GM12878 (cell line): ENCODE data around the gene MAP4K2.

Experiments
- ASH2L ChIP-seq: fragments of 300-600, 200-600 bp; sonication (generic); IDR thresholded peaks from 2 replicates; pipeline ENCODE4 v1.6.1; 2017; ENCODE audit warnings: low read depth, mild to moderate bottlenecking, borderline replicate concordance
- BHLHE40 ChIP-seq, 2 experiments: fragments of 450-650 bp in 1 of 2; IDR thresholded peaks; 2 replicates each; pipeline ENCODE4 v1.6.1; 2011 to 2017; ENCODE audit warnings: low read depth in 2 of 2, borderline replicate concordance in 1 of 2, improper control_type of control experiment in 1 of 2, low read length in 1 of 2, mild to moderate bottlenecking in 1 of 2
- EGR1 ChIP-seq, 2 experiments: IDR thresholded peaks; 1 replicate in 1 of 2; 2 replicates in 1 of 2; pipeline ENCODE4 v1.6.1; 2011 to 2012; ENCODE audit warnings: low read depth in 2 of 2, low read length in 2 of 2, borderline replicate concordance in 1 of 2, mild to moderate bottlenecking in 1 of 2, moderate library complexity in 1 of 2
- NBN ChIP-seq: fragments of 450-650 bp; IDR thresholded peaks from 2 replicates; pipeline ENCODE4 v1.6.1; 2016
- NFXL1 ChIP-seq: fragments of 450-650 bp; IDR thresholded peaks from 2 replicates; pipeline ENCODE4 v1.6.1; 2017; ENCODE audit warnings: antibody characterized with exemption, mild to moderate bottlenecking, borderline replicate concordance
- NRF1 ChIP-seq: conservative IDR thresholded peaks from 2 replicates; pipeline ENCODE4 v1.6.1; 2011; ENCODE audit warnings: mild to moderate bottlenecking, low read depth, low read length, improper control_type of control experiment
- POLR2A ChIP-seq: IDR thresholded peaks from 2 replicates; pipeline ENCODE4 v1.6.1; 2011; ENCODE audit warnings: low read depth, mild to moderate bottlenecking, low read length
- RAD21 ChIP-seq: IDR thresholded peaks from 2 replicates; pipeline ENCODE4 v1.6.1; 2011; ENCODE audit warnings: mild to moderate bottlenecking, low read depth, low read length, moderate library complexity; ENCODE audit not compliant: insufficient read depth
- SREBF1 ChIP-seq: IDR thresholded peaks from 2 replicates; pipeline ENCODE4 v1.6.1; 2012; ENCODE audit warnings: mild to moderate bottlenecking, low read length
- SREBF2 ChIP-seq: IDR thresholded peaks from 2 replicates; pipeline ENCODE4 v1.6.1; 2012; ENCODE audit warnings: mild to moderate bottlenecking, low read length
- TF ChIP-seq, protein P1 (sequence below): fragments of 450-650 bp; IDR thresholded peaks from 2 replicates; pipeline ENCODE4 v1.6.1; 2017; ENCODE audit warnings: mild to moderate bottlenecking, low read depth, inconsistent platforms; ENCODE audit not compliant: poor library complexity, severe bottlenecking
- TF ChIP-seq, protein P2 (sequence below), 3 experiments: IDR thresholded peaks in 2 of 3; conservative IDR thresholded peaks in 1 of 3; 2 replicates each; pipeline ENCODE4 v1.5.1; 2011; ENCODE audit warnings: low read depth in 3 of 3, low read length in 3 of 3, mild to moderate bottlenecking in 3 of 3, control low read depth in 2 of 3, moderate library complexity in 2 of 3, inconsistent platforms in 1 of 3, mixed read lengths in 1 of 3; ENCODE audit not compliant: control insufficient read depth in 2 of 3, insufficient read depth in 1 of 3; ENCODE audit errors: extremely low read depth in 1 of 3
- TF ChIP-seq, protein P3 (sequence below): fragments of 450-650 bp; IDR thresholded peaks from 2 replicates; pipeline ENCODE4 v1.6.1; 2017; ENCODE audit warnings: antibody characterized with exemption, mild to moderate bottlenecking, moderate library complexity
- TF ChIP-seq, protein P4 (sequence below): IDR thresholded peaks from 2 replicates; pipeline ENCODE4 v1.6.1; 2012; ENCODE audit warnings: low read depth, low read length, improper control_type of control experiment

DNA sequence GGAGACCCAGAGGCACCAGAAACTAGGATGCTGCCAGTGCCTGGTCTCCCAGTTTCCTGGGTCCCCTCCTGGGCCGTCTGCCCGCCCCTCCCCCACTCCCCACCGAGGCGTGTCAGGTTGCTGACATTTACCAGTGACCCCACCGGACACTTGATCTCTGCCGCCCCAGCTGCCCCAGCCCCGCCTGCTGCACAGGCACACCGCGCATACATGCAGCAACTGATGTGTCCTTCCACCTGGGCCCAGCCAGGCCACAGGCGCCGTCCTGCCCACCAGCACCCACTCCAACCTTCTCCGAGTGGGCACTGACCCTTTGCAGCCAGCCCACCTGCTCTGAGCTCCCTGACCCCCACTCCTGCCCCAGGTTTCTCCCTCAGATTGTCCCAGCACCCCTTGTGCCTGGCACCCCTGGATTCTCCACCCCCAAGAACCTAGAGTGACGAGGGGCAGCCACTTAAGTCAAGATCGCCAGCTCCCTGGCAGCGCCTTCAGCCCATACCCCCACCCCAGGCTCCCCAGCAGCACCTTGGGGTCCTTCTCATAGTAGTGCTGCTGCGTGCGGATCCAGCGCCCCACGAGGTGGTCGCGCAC lies 43.8 kb downstream of the MAP4K2 start:
- TF ChIP-seq SREBF1: no peak
- TF ChIP-seq, protein P1, sequence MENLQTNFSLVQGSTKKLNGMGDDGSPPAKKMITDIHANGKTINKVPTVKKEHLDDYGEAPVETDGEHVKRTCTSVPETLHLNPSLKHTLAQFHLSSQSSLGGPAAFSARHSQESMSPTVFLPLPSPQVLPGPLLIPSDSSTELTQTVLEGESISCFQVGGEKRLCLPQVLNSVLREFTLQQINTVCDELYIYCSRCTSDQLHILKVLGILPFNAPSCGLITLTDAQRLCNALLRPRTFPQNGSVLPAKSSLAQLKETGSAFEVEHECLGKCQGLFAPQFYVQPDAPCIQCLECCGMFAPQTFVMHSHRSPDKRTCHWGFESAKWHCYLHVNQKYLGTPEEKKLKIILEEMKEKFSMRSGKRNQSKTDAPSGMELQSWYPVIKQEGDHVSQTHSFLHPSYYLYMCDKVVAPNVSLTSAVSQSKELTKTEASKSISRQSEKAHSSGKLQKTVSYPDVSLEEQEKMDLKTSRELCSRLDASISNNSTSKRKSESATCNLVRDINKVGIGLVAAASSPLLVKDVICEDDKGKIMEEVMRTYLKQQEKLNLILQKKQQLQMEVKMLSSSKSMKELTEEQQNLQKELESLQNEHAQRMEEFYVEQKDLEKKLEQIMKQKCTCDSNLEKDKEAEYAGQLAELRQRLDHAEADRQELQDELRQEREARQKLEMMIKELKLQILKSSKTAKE: no peak
- no peak for TF ChIP-seq SREBF2
- TF ChIP-seq, protein P2, sequence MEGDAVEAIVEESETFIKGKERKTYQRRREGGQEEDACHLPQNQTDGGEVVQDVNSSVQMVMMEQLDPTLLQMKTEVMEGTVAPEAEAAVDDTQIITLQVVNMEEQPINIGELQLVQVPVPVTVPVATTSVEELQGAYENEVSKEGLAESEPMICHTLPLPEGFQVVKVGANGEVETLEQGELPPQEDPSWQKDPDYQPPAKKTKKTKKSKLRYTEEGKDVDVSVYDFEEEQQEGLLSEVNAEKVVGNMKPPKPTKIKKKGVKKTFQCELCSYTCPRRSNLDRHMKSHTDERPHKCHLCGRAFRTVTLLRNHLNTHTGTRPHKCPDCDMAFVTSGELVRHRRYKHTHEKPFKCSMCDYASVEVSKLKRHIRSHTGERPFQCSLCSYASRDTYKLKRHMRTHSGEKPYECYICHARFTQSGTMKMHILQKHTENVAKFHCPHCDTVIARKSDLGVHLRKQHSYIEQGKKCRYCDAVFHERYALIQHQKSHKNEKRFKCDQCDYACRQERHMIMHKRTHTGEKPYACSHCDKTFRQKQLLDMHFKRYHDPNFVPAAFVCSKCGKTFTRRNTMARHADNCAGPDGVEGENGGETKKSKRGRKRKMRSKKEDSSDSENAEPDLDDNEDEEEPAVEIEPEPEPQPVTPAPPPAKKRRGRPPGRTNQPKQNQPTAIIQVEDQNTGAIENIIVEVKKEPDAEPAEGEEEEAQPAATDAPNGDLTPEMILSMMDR (IDR thresholded peaks at IDR 0.05 in 2 of 3, conservative IDR thresholded peaks at IDR 0.05 in 1 of 3; ENCODE audit: control insufficient read depth in 2 of 3, extremely low read depth in 1 of 3, insufficient read depth in 1 of 3, low read depth in 3 of 3, low read length in 3 of 3): no peak
- no peak for TF ChIP-seq BHLHE40 (IDR thresholded peaks at IDR 0.05; ENCODE audit: borderline replicate concordance in 1 of 2, low read depth in 2 of 2, low read length in 1 of 2)
- no peak for TF ChIP-seq RAD21
- no peak for TF ChIP-seq EGR1 (IDR thresholded peaks at IDR 0.05; ENCODE audit: borderline replicate concordance in 1 of 2, low read depth in 2 of 2, low read length in 2 of 2)
- TF ChIP-seq, protein P3, sequence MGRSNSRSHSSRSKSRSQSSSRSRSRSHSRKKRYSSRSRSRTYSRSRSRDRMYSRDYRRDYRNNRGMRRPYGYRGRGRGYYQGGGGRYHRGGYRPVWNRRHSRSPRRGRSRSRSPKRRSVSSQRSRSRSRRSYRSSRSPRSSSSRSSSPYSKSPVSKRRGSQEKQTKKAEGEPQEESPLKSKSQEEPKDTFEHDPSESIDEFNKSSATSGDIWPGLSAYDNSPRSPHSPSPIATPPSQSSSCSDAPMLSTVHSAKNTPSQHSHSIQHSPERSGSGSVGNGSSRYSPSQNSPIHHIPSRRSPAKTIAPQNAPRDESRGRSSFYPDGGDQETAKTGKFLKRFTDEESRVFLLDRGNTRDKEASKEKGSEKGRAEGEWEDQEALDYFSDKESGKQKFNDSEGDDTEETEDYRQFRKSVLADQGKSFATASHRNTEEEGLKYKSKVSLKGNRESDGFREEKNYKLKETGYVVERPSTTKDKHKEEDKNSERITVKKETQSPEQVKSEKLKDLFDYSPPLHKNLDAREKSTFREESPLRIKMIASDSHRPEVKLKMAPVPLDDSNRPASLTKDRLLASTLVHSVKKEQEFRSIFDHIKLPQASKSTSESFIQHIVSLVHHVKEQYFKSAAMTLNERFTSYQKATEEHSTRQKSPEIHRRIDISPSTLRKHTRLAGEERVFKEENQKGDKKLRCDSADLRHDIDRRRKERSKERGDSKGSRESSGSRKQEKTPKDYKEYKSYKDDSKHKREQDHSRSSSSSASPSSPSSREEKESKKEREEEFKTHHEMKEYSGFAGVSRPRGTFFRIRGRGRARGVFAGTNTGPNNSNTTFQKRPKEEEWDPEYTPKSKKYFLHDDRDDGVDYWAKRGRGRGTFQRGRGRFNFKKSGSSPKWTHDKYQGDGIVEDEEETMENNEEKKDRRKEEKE: no peak
- no peak for TF ChIP-seq NBN
- TF ChIP-seq ASH2L: no peak
- TF ChIP-seq, protein P4, sequence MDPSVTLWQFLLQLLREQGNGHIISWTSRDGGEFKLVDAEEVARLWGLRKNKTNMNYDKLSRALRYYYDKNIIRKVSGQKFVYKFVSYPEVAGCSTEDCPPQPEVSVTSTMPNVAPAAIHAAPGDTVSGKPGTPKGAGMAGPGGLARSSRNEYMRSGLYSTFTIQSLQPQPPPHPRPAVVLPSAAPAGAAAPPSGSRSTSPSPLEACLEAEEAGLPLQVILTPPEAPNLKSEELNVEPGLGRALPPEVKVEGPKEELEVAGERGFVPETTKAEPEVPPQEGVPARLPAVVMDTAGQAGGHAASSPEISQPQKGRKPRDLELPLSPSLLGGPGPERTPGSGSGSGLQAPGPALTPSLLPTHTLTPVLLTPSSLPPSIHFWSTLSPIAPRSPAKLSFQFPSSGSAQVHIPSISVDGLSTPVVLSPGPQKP: no peak
- no peak for TF ChIP-seq POLR2A
- no peak for TF ChIP-seq NFXL1
- TF ChIP-seq NRF1: no peak
